Type B pancreatic cell (in vitro differentiated cells): Measurements from ENCODE around the gene PANX1. TPM values are rescaled to one million over a fixed set of nuclear protein-coding genes. Genes with fewer than 3 reads are reported as not detected.
A peak's percentile ranks its signal among the peaks of the same experiment; 100 is the strongest.

Experiments used
- DNase-seq: peaks from one replicate; pipeline ENCODE4 v3.0.0; 2021; ENCODE audit warnings: mixed read lengths; ENCODE audit not compliant: unreplicated experiment; ENCODE audit errors: extremely low spot score
- H3K27ac Mint-ChIP-seq: 2 replicates; pipeline ENCODE4 v1.8.0; 2021; ENCODE audit warnings: mild to moderate bottlenecking, mixed read lengths
- H3K27me3 Mint-ChIP-seq: 2 replicates; pipeline ENCODE4 v1.8.0; 2021; ENCODE audit warnings: mixed read lengths
- H3K36me3 Mint-ChIP-seq: 2 replicates; pipeline ENCODE4 v1.8.0; 2021; ENCODE audit warnings: mixed read lengths
- H3K4me1 Mint-ChIP-seq: one replicate; pipeline ENCODE4 v1.8.0; 2021; ENCODE audit warnings: mixed read lengths; ENCODE audit not compliant: unreplicated experiment
- H3K4me3 Mint-ChIP-seq: 2 replicates; pipeline ENCODE4 v1.8.0; 2021; ENCODE audit warnings: mild to moderate bottlenecking, mixed read lengths
- H3K9me3 Mint-ChIP-seq: 2 replicates; pipeline ENCODE4 v1.8.0; 2021; ENCODE audit warnings: mixed read lengths
- CTCF ChIP-seq: fragments of 200-600 bp; sonication (generic); conservative IDR thresholded peaks from 2 replicates; pipeline ENCODE4 v1.5.0; 2021; ENCODE audit warnings: antibody characterized with exemption, mild to moderate bottlenecking
- total RNA-seq: library from RNA; stranded (reverse); gene quantifications from 2 replicates; pipeline ENCODE4 v1.2.1, GENCODE V29; 2021; ENCODE audit warnings: low replicate concordance

PANX1 gene
- total RNA-seq, 1 donor from 2014 or later: 26.1 TPM

DNA sequence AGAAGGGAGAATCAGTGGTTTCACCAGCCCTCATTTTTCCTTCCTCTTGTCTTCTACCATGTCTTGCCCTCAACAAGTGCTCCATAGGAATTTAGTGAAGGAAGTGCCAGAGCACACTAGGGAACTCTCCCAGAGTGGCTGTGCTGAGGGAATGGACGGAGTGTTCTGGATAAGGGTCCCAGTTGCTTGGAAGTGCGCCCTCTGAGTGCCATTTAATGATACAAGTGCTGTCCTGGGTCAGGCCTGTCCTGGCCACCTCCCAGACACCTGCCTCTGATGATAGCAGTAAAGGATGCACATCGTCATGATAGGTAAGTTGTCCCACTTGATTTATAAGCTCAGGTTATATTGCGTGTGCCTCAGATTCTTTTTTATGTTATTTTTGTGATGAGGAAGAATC is 5.1 kb downstream of the PANX1 start:
- no peak overlapping the region for H3K4me3 Mint-ChIP-seq
- H3K36me3 Mint-ChIP-seq: peaks cover 11% of the 10 kb centered on the region
- no peak for DNase-seq
- no peak overlapping the region for H3K27ac Mint-ChIP-seq
- no peaks in the 10 kb centered on the region for H3K9me3 Mint-ChIP-seq
- no peaks in the 10 kb centered on the region for H3K27me3 Mint-ChIP-seq
- H3K4me1 Mint-ChIP-seq: peaks cover 23% of the 10 kb centered on the region
- no peak for TF ChIP-seq CTCF

DNA sequence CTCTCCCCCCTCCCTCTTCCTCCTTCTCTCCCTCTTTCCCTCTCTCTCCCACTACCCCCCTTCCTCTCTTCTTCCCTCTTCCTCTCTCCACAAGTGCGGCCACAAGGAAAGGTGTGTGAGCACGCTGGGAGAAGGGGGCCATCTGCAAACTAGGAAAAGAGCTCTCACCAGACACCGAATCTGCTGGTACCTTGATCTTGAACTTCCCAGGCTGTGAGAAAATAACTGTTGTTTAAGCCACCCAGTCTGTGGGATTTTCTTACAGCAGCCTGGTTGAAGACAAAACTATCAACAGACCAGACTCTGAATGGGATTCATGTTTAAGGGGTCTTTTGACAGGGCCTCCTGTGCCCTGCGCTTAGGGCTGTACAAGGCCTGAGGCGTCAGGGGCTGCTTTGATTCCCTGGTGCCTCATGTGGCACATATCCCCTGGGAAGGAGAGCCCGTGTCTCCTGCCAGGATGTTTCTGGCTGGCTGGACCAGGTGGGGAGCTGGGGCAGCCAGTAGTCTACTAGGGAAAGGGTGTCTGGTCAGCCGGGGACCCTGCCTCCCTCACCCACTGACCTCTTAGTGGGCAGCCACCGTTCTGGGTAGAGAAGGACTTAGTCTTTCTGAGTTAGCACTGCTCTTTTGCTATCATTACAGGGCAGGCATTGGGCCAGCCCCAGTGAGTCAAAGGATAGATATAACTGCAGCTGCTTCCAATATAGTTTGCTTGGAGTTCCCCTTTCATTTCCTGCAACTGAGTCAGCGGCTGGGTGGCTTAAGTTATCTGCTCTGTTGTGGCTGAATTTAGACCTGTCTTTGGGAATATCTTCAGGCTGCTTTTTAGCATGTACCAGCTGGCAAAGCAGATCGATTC is 6.2 kb downstream of the PANX1 start:
- no peaks in the 10 kb centered on the region for H3K9me3 Mint-ChIP-seq
- DNase-seq: no peak
- no peaks in the 10 kb centered on the region for H3K27me3 Mint-ChIP-seq
- peaks cover 11% of the 10 kb centered on the region for H3K36me3 Mint-ChIP-seq
- TF ChIP-seq CTCF: no peak
- H3K4me3 Mint-ChIP-seq: no peak overlapping the region
- peaks cover 27% of the 10 kb centered on the region for H3K4me1 Mint-ChIP-seq
- H3K27ac Mint-ChIP-seq: no peak overlapping the region

- H3K4me1 Mint-ChIP-seq: peaks cover 43% of the 10 kb centered on the region
- no peak for TF ChIP-seq CTCF
- H3K36me3 Mint-ChIP-seq: peaks cover 11% of the 10 kb centered on the region
- no peak for DNase-seq
- H3K4me3 Mint-ChIP-seq: no peak overlapping the region
- H3K27ac Mint-ChIP-seq: peak overlapping the region; percentile 0
- H3K9me3 Mint-ChIP-seq: no peaks in the 10 kb centered on the region
- H3K27me3 Mint-ChIP-seq: no peaks in the 10 kb centered on the region
Measured at GRCh38 chr11:94139416-94139815, 10.8 kb downstream of the PANX1 start.

DNA sequence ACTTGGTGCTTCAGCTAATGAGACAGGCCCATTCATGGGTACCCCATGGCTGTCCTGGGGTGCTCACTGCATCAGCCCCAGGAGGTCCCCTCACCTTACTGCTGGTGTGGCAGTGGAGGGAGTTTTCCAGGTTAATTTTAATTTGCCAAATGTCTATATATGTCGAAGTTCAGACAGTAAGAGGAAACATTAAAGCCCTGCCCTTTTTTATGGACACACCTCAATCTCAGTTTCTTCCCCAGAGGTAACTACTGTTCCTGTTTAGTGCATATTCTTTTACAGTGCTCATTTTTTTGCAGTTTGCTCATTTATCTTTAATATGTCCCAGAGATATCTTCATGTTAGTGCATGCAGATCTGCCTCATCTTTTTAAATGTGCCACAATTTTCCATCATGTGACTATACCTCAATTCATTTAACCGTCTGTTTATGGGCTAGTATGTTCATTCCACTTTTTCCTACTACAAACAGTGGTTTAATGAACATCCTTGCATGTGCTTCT is 11.6 kb downstream of the PANX1 start:
- H3K27me3 Mint-ChIP-seq: no peaks in the 10 kb centered on the region
- H3K4me1 Mint-ChIP-seq: peaks cover 47% of the 10 kb centered on the region
- H3K4me3 Mint-ChIP-seq: no peak overlapping the region
- no peak for DNase-seq
- TF ChIP-seq CTCF: no peak
- H3K9me3 Mint-ChIP-seq: no peaks in the 10 kb centered on the region
- H3K36me3 Mint-ChIP-seq: peaks cover 11% of the 10 kb centered on the region
- H3K27ac Mint-ChIP-seq: peak overlapping the region; percentile 0

DNA sequence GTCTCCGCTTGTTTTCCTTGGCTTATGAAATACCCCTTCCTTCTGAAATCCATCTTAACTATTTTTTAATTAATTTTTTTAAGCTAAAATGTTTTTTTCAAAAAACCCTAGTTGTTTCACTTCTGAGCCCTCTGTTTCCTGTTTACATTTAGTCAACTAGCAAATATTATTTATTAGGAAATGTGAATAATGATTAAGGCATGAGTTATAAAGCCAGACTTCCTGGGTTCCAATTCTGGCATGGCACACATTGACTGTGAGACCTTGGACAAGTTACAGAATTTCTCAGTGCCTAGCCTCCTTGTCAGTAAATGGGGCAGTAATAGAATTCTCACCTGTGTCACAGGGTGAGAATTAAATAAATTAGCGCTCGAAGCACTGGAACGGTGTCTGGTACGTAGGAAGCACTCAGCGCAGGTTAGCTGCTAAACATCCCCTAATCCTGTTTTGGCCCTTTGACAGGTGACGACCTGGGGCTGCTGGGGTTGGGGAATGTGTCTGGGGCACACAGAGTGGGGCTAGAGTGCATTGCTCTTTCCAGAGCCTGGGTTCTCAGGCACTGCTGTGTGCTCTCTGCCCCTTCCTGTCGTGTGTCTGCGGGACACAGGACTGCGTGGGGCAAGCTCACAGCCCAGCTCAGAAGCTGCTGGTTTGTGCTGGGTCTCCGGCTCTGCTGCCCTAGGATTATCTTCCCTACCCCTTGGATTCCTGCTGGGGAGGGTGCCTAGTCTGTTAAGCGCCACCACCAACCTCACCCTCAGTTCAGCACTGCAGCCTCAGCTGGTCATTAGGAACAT is 13.1 kb downstream of the PANX1 start:
- Mint-ChIP-seq H3K4me3 (peak overlapping the region; percentile 3), H3K27ac (no peak overlapping the region), H3K4me1 (peaks cover 45% of the 10 kb centered on the region), H3K9me3 (no peaks in the 10 kb centered on the region), H3K27me3 (no peaks in the 10 kb centered on the region), H3K36me3 (peaks cover 2% of the 10 kb centered on the region)
- TF ChIP-seq CTCF: no peak
- DNase-seq: no peak
